Calu3 (cell line): ENCODE results near the gene MRPL43. TPM values are rescaled to one million over a fixed set of nuclear protein-coding genes. Genes with fewer than 3 reads are reported as not detected.

ENCODE experiments used
- BruUV-seq: library from RNA; stranded (reverse); fragments of 400-500 nt; replicated peaks from 2 replicates; lab custom pipeline; 2021; lab: Mats Ljungman, UMichigan
- CTCF ChIA-PET: fragments of 300-600 bp; sonication (Branson Sonifier 250); formaldehyde crosslinking; loops from one replicate; lab custom pipeline; 2022; ENCODE audit warnings: antibody characterized with exemption; lab: Charles Lee
- DNase-seq: peaks from one replicate; pipeline ENCODE4 v3.0.0; 2022
- H3K27ac Mint-ChIP-seq: one replicate; pipeline ENCODE4 v1.8.0; 2022; ENCODE audit warnings: mixed read lengths; ENCODE audit not compliant: unreplicated experiment
- H3K27me3 Mint-ChIP-seq: one replicate; pipeline ENCODE4 v1.8.0; 2022; ENCODE audit warnings: mixed read lengths; ENCODE audit not compliant: unreplicated experiment
- H3K36me3 Mint-ChIP-seq: one replicate; pipeline ENCODE4 v1.8.0; 2022; ENCODE audit warnings: mild to moderate bottlenecking, moderate library complexity, mixed read lengths; ENCODE audit not compliant: insufficient read depth, unreplicated experiment
- H3K4me1 Mint-ChIP-seq: one replicate; pipeline ENCODE4 v1.8.0; 2022; ENCODE audit warnings: mild to moderate bottlenecking, low read depth, mixed read lengths; ENCODE audit not compliant: unreplicated experiment
- H3K4me3 Mint-ChIP-seq: one replicate; pipeline ENCODE4 v1.8.0; 2022; ENCODE audit warnings: mild to moderate bottlenecking, low read depth, moderate library complexity, mixed read lengths; ENCODE audit not compliant: unreplicated experiment
- H3K9me3 Mint-ChIP-seq: one replicate; pipeline ENCODE4 v1.8.0; 2022; ENCODE audit warnings: low read depth, mixed read lengths; ENCODE audit not compliant: unreplicated experiment
- CTCF ChIP-seq: fragments of 200-600 bp; IDR thresholded peaks from one replicate; pipeline ENCODE4 v1.8.0; 2022; ENCODE audit warnings: antibody characterized with exemption; ENCODE audit not compliant: unreplicated experiment
- intact Hi-C: fragments of 100-400 bp; cut with micrococcal nuclease; formaldehyde crosslinking; loops from one replicate; pipeline ENCODE4 v1.10.0; 2022; ENCODE audit not compliant: unreplicated experiment
- total RNA-seq: library from RNA; stranded (reverse); gene quantifications from 2 replicates; pipeline ENCODE4 v1.2.3, GENCODE V29; 2022

MRPL43 gene
- total RNA-seq, 1 experiment from 2014 or later, result 44.7 TPM

- Mint-ChIP-seq H3K27me3 (no peaks in the 10 kb centered on the region), H3K4me3 (no peak overlapping the region), H3K36me3 (peaks cover 7% of the 10 kb centered on the region), H3K9me3 (no peaks in the 10 kb centered on the region), H3K4me1 (no peaks in the 10 kb centered on the region), H3K27ac (no peak overlapping the region)
- no peak for TF ChIP-seq CTCF
- CTCF ChIA-PET, result no interaction called here
- BruUV-seq, result no TSS peak
- intact Hi-C loops, result no loop called here
- no peak for DNase-seq
Measured at GRCh38 chr10:100960251-100960650, 27.0 kb downstream of the MRPL43 start.

GRCh38 chr10:100948916-100949315 is 38.4 kb downstream of the MRPL43 start:
- Mint-ChIP-seq H3K9me3 (no peaks in the 10 kb centered on the region), H3K4me1 (no peaks in the 10 kb centered on the region), H3K4me3 (no peak overlapping the region), H3K27ac (no peak overlapping the region), H3K27me3 (no peaks in the 10 kb centered on the region), H3K36me3 (peaks cover 28% of the 10 kb centered on the region)
- CTCF ChIA-PET, result no interaction called here
- no peak for TF ChIP-seq CTCF
- intact Hi-C loops, result no loop called here
- no peak for DNase-seq
- no TSS peak for BruUV-seq

GRCh38 chr10:100945754-100946153 is 41.5 kb downstream of the MRPL43 start:
- CTCF ChIA-PET, result no interaction called here
- TF ChIP-seq CTCF, result no peak
- Mint-ChIP-seq H3K27ac (no peak overlapping the region), H3K36me3 (peaks cover 17% of the 10 kb centered on the region), H3K4me1 (no peaks in the 10 kb centered on the region), H3K27me3 (no peaks in the 10 kb centered on the region), H3K4me3 (no peak overlapping the region), H3K9me3 (no peaks in the 10 kb centered on the region)
- no TSS peak for BruUV-seq
- intact Hi-C loops, result no loop called here
- DNase-seq, result no peak

- no peaks in the 10 kb centered on the region for H3K9me3 Mint-ChIP-seq
- no peak for DNase-seq
- H3K4me1 Mint-ChIP-seq, result no peaks in the 10 kb centered on the region
- H3K27me3 Mint-ChIP-seq, result no peaks in the 10 kb centered on the region
- no TSS peak for BruUV-seq
- H3K4me3 Mint-ChIP-seq, result no peak overlapping the region
- H3K36me3 Mint-ChIP-seq, result peaks cover 11% of the 10 kb centered on the region
- no peak overlapping the region for H3K27ac Mint-ChIP-seq
- no peak for TF ChIP-seq CTCF
- intact Hi-C loops, result no loop called here
- CTCF ChIA-PET, result no interaction called here
Measured at GRCh38 chr10:100943508-100943907, 43.8 kb downstream of the MRPL43 start.

- BruUV-seq, result no TSS peak
- no peak for TF ChIP-seq CTCF
- CTCF ChIA-PET, result no interaction called here
- H3K4me3 Mint-ChIP-seq, result no peak overlapping the region
- peaks cover 11% of the 10 kb centered on the region for H3K36me3 Mint-ChIP-seq
- DNase-seq, result no peak
- no peaks in the 10 kb centered on the region for H3K27me3 Mint-ChIP-seq
- intact Hi-C loops, result no loop called here
- H3K4me1 Mint-ChIP-seq, result no peaks in the 10 kb centered on the region
- H3K27ac Mint-ChIP-seq, result no peak overlapping the region
- H3K9me3 Mint-ChIP-seq, result no peaks in the 10 kb centered on the region
Measured at GRCh38 chr10:100942229-100942628, 45.1 kb downstream of the MRPL43 start.
